Central memory CD8-positive, alpha-beta T cell (primary cell): ENCODE measurements around the gene GATM.
"Not testable (repeated sequence)": the region's sequence is repeated elsewhere in the genome, so short reads cannot be mapped to it uniquely, and the experiment has no call there.

Source experiments
- ATAC-seq: fragments of 150-1000 bp; cut with Tn5 transposase; replicated peaks from 2 replicates; pipeline ENCODE4 v1.10.0; 2022; ENCODE audit warnings: mild to moderate bottlenecking, moderate FRiP score, moderate number of reproducible peaks; ENCODE audit not compliant: poor library complexity, severe bottlenecking; ENCODE audit errors: extremely low read depth
- DNase-seq, 2 donors: peaks; one replicate each; pipeline ENCODE4 v3.0.0; 2021; ENCODE audit warnings: low spot score in 2 of 2
- H3K27ac Mint-ChIP-seq: one replicate; pipeline ENCODE4 v1.8.0; 2022; ENCODE audit warnings: low read depth, mild to moderate bottlenecking, moderate library complexity, mixed read lengths
- H3K27me3 Mint-ChIP-seq: one replicate; pipeline ENCODE4 v1.8.0; 2022; ENCODE audit warnings: mixed read lengths
- H3K36me3 Mint-ChIP-seq: one replicate; pipeline ENCODE4 v1.8.0; 2022; ENCODE audit warnings: mild to moderate bottlenecking, moderate library complexity, mixed read lengths; ENCODE audit not compliant: insufficient read depth
- H3K4me1 Mint-ChIP-seq: one replicate; pipeline ENCODE4 v1.8.0; 2022; ENCODE audit warnings: mixed read lengths
- H3K4me3 Mint-ChIP-seq: one replicate; pipeline ENCODE4 v1.8.0; 2022; ENCODE audit warnings: mild to moderate bottlenecking, moderate library complexity, mixed read lengths
- H3K9me3 Mint-ChIP-seq: one replicate; pipeline ENCODE4 v1.8.0; 2022; ENCODE audit warnings: mixed read lengths

The GATM gene

GRCh38 chr15:45338417-45338816, 39.9 kb downstream of the GATM start:
- H3K27ac Mint-ChIP-seq, result no peak overlapping the region
- peaks cover 12% of the 10 kb centered on the region for H3K4me1 Mint-ChIP-seq
- peak in 1 of 2 donors; percentile 16 for DNase-seq
- no peaks in the 10 kb centered on the region for H3K36me3 Mint-ChIP-seq
- peak; percentile 97 for ATAC-seq
- no peaks in the 10 kb centered on the region for H3K9me3 Mint-ChIP-seq
- H3K4me3 Mint-ChIP-seq, result no peak overlapping the region
- H3K27me3 Mint-ChIP-seq, result peaks cover 14% of the 10 kb centered on the region

- DNase-seq (no peak), ATAC-seq (no peak)
- Mint-ChIP-seq H3K27me3 (peaks cover 9% of the 10 kb centered on the region), H3K36me3 (no peaks in the 10 kb centered on the region), H3K9me3 (no peaks in the 10 kb centered on the region), H3K4me1 (peaks cover 12% of the 10 kb centered on the region), H3K27ac (no peak overlapping the region), H3K4me3 (no peak overlapping the region)
These were observed 41.1 kb downstream of the GATM start for GRCh38 chr15:45337224-45337623.

- H3K4me3 Mint-ChIP-seq, result no peak overlapping the region
- DNase-seq (no peak), ATAC-seq (no peak)
- no peak overlapping the region for H3K27ac Mint-ChIP-seq
- H3K36me3 Mint-ChIP-seq, result no peaks in the 10 kb centered on the region
- no peaks in the 10 kb centered on the region for H3K9me3 Mint-ChIP-seq
- peaks cover 23% of the 10 kb centered on the region for H3K27me3 Mint-ChIP-seq
- H3K4me1 Mint-ChIP-seq, result peaks cover 11% of the 10 kb centered on the region
These were observed 44.8 kb downstream of the GATM start for GRCh38 chr15:45333550-45333949.

- Mint-ChIP-seq H3K27ac (no peak overlapping the region), H3K4me1 (peaks cover 5% of the 10 kb centered on the region), H3K4me3 (no peak overlapping the region), H3K9me3 (no peaks in the 10 kb centered on the region), H3K27me3 (peaks cover 31% of the 10 kb centered on the region), H3K36me3 (no peaks in the 10 kb centered on the region)
- no peak for DNase-seq
- ATAC-seq, result no peak
These were observed 45.6 kb downstream of the GATM start for GRCh38 chr15:45332694-45333093.

GRCh38 chr15:45331972-45332371, 46.4 kb downstream of the GATM start:
- Mint-ChIP-seq H3K27me3 (peaks cover 38% of the 10 kb centered on the region), H3K4me1 (no peaks in the 10 kb centered on the region)

GRCh38 chr15:45328663-45329062, 49.7 kb downstream of the GATM start:
- H3K4me1 Mint-ChIP-seq, result no peaks in the 10 kb centered on the region
- ATAC-seq (no peak), DNase-seq (no peak)
- H3K9me3 Mint-ChIP-seq, result no peaks in the 10 kb centered on the region
- H3K27ac Mint-ChIP-seq, result no peak overlapping the region
- peaks cover 65% of the 10 kb centered on the region for H3K27me3 Mint-ChIP-seq
- no peaks in the 10 kb centered on the region for H3K36me3 Mint-ChIP-seq
- no peak overlapping the region for H3K4me3 Mint-ChIP-seq

More at GRCh38 chr15:45331972-45332371, 46.4 kb downstream of the GATM start:
- Mint-ChIP-seq H3K9me3 (no peaks in the 10 kb centered on the region), H3K4me3 (no peak overlapping the region), H3K27ac (no peak overlapping the region), H3K36me3 (no peaks in the 10 kb centered on the region)
- ATAC-seq (no peak), DNase-seq (no peak)

GRCh38 chr15:45326741-45327140, 51.6 kb downstream of the GATM start:
- Mint-ChIP-seq H3K36me3 (no peaks in the 10 kb centered on the region), H3K27me3 (peaks cover 59% of the 10 kb centered on the region), H3K4me1 (no peaks in the 10 kb centered on the region), H3K4me3 (no peak overlapping the region), H3K27ac (no peak overlapping the region), H3K9me3 (no peaks in the 10 kb centered on the region)
- ATAC-seq (no peak), DNase-seq (no peak)

GRCh38 chr15:45326280-45326679, 52.1 kb downstream of the GATM start:
- Mint-ChIP-seq H3K27me3 (peaks cover 61% of the 10 kb centered on the region), H3K36me3 (peaks cover under 1% of the 10 kb centered on the region), H3K9me3 (no peaks in the 10 kb centered on the region), H3K4me1 (no peaks in the 10 kb centered on the region), H3K4me3 (no peak overlapping the region), H3K27ac (no peak overlapping the region)
- ATAC-seq, result no peak
- no peak for DNase-seq

- Mint-ChIP-seq H3K9me3 (no peaks in the 10 kb centered on the region), H3K4me1 (no peaks in the 10 kb centered on the region), H3K4me3 (no peak overlapping the region), H3K36me3 (peaks cover 3% of the 10 kb centered on the region), H3K27me3 (peaks cover 58% of the 10 kb centered on the region), H3K27ac (no peak overlapping the region)
- no peak for ATAC-seq
- no peak for DNase-seq
These were observed 57.7 kb downstream of the GATM start for GRCh38 chr15:45320581-45321205.

- Mint-ChIP-seq H3K27ac (no peak overlapping the region), H3K9me3 (no peaks in the 10 kb centered on the region), H3K4me3 (no peak overlapping the region), H3K36me3 (peaks cover 3% of the 10 kb centered on the region), H3K27me3 (peaks cover 58% of the 10 kb centered on the region), H3K4me1 (no peaks in the 10 kb centered on the region)
- ATAC-seq (no peak), DNase-seq (no peak)
These were observed 58.7 kb downstream of the GATM start for GRCh38 chr15:45319472-45320214.

GRCh38 chr15:45314960-45315359, 63.4 kb downstream of the GATM start:
- H3K27me3 Mint-ChIP-seq, result peaks cover 45% of the 10 kb centered on the region
- H3K27ac Mint-ChIP-seq, result no peak overlapping the region
- DNase-seq (no peak), ATAC-seq (no peak)
- no peaks in the 10 kb centered on the region for H3K4me1 Mint-ChIP-seq
- H3K4me3 Mint-ChIP-seq, result no peak overlapping the region
- H3K9me3 Mint-ChIP-seq, result no peaks in the 10 kb centered on the region
- no peaks in the 10 kb centered on the region for H3K36me3 Mint-ChIP-seq

GRCh38 chr15:45314117-45314516, 64.2 kb downstream of the GATM start:
- H3K27me3 Mint-ChIP-seq, result peaks cover 50% of the 10 kb centered on the region
- not testable (repeated sequence) for H3K4me3 Mint-ChIP-seq, H3K4me1 Mint-ChIP-seq, ATAC-seq, DNase-seq, H3K9me3 Mint-ChIP-seq, H3K36me3 Mint-ChIP-seq, H3K27ac Mint-ChIP-seq
